Measurements from ENCODE around the gene GID4. TPM values are rescaled to one million over a fixed set of nuclear protein-coding genes. Genes with fewer than 3 reads are reported as not detected.
A peak's percentile ranks its signal among the peaks of the same experiment; 100 is the strongest.

GID4 gene
- total RNA-seq, 1 donor from 2014 or later: 4.8 TPM

DNA sequence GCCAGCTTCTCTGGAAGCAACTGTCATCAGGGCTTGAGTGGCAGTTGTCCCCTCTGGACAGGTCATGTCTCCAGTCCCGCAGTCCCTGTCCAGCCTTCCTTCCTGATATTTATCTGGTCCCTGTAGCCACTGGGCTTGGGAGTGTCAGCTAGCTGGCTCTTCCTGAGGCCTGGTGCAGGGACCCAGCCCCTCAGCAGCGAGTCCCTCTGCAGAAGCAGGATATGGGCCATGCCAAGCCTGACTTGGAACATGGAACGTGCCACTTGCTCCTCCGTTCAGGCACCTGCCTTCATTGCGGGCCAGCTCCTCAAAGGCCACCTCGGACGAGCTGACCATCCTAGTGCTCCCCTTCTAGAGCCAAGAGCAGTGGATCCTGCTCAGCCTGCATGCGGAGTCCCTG is 40.3 kb upstream of the GID4 start:
- no peak for DNase-seq (ENCODE audit: low read depth)
- TF ChIP-seq, protein P1, sequence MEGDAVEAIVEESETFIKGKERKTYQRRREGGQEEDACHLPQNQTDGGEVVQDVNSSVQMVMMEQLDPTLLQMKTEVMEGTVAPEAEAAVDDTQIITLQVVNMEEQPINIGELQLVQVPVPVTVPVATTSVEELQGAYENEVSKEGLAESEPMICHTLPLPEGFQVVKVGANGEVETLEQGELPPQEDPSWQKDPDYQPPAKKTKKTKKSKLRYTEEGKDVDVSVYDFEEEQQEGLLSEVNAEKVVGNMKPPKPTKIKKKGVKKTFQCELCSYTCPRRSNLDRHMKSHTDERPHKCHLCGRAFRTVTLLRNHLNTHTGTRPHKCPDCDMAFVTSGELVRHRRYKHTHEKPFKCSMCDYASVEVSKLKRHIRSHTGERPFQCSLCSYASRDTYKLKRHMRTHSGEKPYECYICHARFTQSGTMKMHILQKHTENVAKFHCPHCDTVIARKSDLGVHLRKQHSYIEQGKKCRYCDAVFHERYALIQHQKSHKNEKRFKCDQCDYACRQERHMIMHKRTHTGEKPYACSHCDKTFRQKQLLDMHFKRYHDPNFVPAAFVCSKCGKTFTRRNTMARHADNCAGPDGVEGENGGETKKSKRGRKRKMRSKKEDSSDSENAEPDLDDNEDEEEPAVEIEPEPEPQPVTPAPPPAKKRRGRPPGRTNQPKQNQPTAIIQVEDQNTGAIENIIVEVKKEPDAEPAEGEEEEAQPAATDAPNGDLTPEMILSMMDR (conservative IDR thresholded peaks at IDR 0.05; ENCODE audit: low read depth, low read length): no peak
- H3K4me3 ChIP-seq (ENCODE audit: low read depth, low read length): no peak overlapping the region

DNA sequence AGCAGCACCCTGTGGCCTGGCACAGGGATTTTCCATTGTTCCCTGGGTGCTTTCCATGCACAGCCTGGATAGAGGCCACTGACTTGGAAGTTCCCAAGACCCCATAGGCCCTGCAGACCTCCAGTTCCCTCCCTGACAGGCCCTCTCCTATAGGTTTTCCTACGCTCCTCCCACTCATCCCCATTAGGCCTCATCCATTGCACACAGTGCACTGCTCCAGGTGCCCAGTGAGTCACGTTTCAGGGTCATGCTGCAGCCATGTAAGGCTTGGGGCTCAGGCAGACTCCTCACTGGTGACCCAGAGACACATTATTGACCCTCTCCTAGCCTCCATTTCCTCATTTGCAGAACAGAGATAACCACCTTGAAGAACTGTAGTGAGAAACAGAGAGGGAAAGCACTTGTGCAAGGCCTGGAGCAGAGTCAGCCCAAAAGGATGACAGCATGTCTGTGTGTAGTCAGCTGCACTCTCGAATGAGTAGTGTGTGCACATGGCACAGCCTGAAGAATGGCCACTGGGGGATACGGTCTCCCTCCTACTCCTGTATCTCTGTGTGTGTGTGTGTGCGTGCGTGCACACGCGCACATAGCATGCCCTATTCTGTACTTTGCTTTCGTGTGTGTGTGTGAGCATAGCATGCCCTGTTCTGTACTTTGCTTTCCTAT is 39.7 kb upstream of the GID4 start:
- TF ChIP-seq, protein P1 (conservative IDR thresholded peaks at IDR 0.05; ENCODE audit: low read depth, low read length): no peak
- no peak for DNase-seq (ENCODE audit: low read depth)

DNA sequence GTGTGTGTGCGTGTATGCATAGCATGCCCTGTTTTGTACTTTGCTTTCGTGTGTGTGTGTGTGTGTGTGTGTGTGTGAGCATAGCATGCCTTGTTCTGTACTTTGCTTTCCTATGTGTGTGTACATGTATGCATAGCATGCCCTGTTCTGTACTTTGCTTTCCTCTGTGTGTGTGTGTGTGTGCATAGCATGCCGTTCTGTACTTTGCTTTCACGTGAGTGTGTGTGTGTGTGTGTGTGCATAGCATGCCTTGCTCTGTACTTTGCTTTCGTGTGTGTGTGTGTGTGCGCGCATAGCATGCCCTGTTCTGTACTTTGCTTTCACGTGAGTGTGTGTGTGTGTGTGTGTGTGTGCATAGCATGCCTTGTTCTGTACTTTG is 39.2 kb upstream of the GID4 start:
- TF ChIP-seq, protein P1 (conservative IDR thresholded peaks at IDR 0.05; ENCODE audit: low read depth, low read length): no peak
- no peak overlapping the region for H3K4me3 ChIP-seq (ENCODE audit: low read depth, low read length)
- DNase-seq (ENCODE audit: low read depth): no peak

More for the DNA sequence above, 39.7 kb upstream of the GID4 start:
- no peak overlapping the region for H3K4me3 ChIP-seq (ENCODE audit: low read depth, low read length)

DNA sequence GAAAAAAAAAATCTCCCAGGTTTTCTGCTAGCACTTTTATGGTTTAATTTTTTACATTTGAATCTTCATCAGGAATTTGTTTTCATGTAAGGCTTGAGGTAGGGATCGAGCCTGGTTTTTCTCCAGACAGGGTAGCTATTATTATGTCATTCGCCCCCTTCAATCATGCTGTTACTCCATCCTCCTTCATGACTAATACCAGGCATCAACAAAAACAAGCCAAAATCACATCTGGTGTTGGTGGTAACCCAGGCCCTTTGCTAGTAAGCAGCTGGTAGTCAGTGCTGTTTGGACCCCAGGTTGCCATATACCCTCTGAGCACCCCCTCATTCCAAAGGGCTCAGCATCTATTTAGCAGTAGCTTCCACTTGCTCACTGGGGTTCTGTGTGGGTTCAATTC is 37.0 kb upstream of the GID4 start:
- DNase-seq (ENCODE audit: low read depth): no peak
- no peak overlapping the region for H3K4me3 ChIP-seq (ENCODE audit: low read depth, low read length)
- TF ChIP-seq, protein P1 (conservative IDR thresholded peaks at IDR 0.05; ENCODE audit: low read depth, low read length): no peak

DNA sequence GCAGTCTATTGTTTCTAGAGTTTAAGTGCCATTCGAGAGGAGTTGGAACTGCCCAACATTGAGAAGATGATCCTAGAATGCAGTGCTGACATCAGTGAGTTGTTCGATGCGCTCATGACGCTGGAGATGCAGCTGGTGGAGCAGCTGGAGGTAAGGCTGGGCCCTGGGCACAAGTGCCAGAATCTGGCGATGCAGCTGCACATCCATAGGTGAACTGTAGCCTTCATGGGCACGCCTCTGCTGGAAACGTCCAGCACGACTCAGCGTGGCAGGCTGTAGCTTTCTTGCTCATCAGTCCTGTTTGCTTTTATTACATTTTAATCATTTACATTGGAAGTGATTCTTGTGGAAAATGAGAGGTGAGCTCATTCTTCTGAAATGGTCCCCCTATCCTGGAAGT is 34.9 kb upstream of the GID4 start:
- no peak for DNase-seq (ENCODE audit: low read depth)
- TF ChIP-seq, protein P1 (conservative IDR thresholded peaks at IDR 0.05; ENCODE audit: low read depth, low read length): no peak
- H3K4me3 ChIP-seq (ENCODE audit: low read depth, low read length): no peak overlapping the region

DNA sequence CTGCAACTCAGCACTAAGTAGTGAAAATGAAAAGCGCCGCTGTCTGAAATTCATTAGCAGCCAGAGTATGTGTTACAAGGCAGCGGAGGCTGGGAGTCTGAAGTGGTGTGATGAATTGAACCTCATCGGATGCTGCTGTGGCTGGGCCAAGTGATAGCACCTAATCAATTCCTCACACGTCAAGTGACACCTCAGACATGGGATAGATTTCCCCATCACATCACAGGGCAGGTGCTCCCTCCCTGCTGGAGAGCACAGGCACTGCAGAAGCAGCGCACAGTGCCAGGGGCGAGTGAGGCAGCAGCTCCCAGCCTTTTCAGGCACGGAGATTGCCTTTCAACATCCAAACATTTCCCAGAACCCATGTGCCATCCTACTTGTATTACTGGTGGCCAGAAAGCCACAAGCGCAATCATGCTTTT is 34.3 kb upstream of the GID4 start:
- no peak overlapping the region for H3K4me3 ChIP-seq (ENCODE audit: low read depth, low read length)
- TF ChIP-seq, protein P1 (conservative IDR thresholded peaks at IDR 0.05; ENCODE audit: low read depth, low read length): peak; percentile 32
- DNase-seq (ENCODE audit: low read depth): no peak

DNA sequence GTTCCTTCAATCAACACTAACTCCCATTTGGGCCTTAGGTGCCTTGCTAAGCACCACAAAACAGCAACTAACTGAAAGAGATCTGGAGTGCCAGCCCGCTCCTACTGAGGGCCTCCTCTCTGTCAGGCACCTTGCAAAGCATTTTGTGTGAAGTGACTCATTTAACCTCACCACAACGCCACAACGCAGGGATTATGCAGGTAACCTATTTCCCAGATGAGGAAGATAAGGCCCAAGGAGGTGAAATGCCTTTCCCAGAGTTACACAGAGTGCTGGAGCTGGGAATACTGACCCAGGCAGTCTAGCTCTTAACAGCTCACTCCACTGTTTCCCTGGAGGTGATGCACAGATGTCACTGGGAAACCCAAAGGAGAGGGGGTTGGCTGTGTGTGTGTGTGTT is 33.7 kb upstream of the GID4 start:
- TF ChIP-seq, protein P1 (conservative IDR thresholded peaks at IDR 0.05; ENCODE audit: low read depth, low read length): no peak
- no peak overlapping the region for H3K4me3 ChIP-seq (ENCODE audit: low read depth, low read length)
- DNase-seq (ENCODE audit: low read depth): no peak

All from epithelial cell of proximal tubule (primary cell).